Muscle of back (tissue), 10 donors: ENCODE results near the gene CDC16. TPM values are rescaled to one million over a fixed set of nuclear protein-coding genes. Genes with fewer than 3 reads are reported as not detected.

Experiments
- polyA plus RNA-seq, 10 donors: library from polyadenylated mRNA; unstranded; fragments of 120-200 nt; gene quantifications; one replicate each; pipeline ENCODE4 v1.2.1, GENCODE V29; 2013; ENCODE audit not compliant: insufficient read length in 10 of 10

Gene CDC16
- polyA plus RNA-seq, 10 donors: 59.8 to 101 (median 75.5) TPM

Other genes with a start within 250 kb of the CDC16 start
- 10 to 100 TPM; 18.1 to 25.4 (median 20.6) TPM for gene RASA3, start 102.3 kb upstream of the CDC16 start, polyA plus RNA-seq
- gene CFAP97D2, start 55.6 kb upstream of the CDC16 start, polyA plus RNA-seq: not detected
- 100 to 1,000 TPM in 3 of 10 donors, 10 to 100 TPM in 7; 46.6 to 114 (median 65.3) TPM for gene UPF3A, start 46.7 kb downstream of the CDC16 start, polyA plus RNA-seq
- gene CHAMP1, start 79.6 kb downstream of the CDC16 start, polyA plus RNA-seq: 10 to 100 TPM; 12.5 to 20.6 (median 16.4) TPM